ENCODE results near the gene CNNM2.
"Not testable (repeated sequence)": the region's sequence is repeated elsewhere in the genome, so short reads cannot be mapped to it uniquely, and the experiment has no call there.

The CNNM2 gene

DNA sequence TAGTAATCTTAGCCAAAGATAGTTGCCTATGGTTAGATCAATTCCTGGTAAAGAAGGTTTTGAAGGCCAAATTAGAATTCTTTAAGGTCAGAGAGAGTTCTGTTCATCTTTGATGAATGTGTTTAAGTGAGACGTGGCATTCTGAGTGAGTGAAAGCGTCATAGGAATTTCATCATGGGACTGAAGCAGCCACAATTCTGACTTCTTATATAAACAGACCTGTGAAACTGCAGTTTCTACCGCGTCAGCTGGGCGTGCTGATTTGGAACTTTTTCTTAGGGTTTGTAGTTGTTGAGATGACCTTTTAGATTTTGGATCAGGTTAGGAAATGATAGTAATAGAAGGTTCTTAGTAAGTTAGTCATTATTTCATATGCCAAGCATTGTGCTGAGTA, 103.8 kb downstream of the CNNM2 start:
- no peak for DNase-seq (ENCODE audit: extremely low read depth in 1 of 2, low read depth in 1 of 2)

DNA sequence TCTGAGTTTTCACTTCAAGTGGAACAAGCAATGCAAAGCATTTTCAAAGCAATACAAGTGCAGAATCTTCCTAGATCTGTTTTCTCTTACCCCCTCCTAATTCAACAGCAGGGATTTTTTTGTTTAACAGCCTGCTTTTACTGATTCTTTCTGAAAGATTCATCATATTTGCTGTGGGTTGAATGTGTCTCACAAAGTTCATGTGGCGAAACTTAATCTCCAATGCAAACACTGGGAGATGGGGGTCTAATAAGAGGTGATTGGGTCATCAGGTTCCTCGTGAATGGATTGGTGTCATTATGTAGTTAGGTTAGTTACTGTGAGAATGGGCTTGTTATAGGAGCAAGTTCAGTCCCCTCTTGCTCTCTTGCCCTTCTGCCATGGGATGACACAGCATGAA, 107.6 kb downstream of the CNNM2 start:
- no peak for DNase-seq (ENCODE audit: extremely low read depth in 1 of 2, low read depth in 1 of 2)

DNA sequence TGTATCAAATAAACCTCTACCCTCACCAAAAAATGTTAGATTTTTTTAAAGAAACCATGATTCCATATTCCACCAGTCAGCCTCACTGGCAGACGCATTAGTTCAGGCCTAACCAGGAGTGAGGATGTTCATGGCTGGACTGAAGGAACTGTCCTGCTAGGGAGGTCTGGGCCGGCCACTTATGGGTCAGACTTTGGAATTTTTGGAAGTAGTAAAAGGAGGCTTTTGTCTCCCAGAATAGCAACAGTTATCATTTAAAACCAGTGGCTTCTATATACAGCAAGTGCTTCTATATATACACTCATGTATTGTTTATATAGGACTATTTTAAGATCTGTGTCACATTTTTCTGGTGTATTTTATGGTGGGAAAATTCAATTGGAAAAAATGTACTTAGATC, 120.5 kb downstream of the CNNM2 start:
- DNase-seq (ENCODE audit: extremely low read depth in 1 of 2, low read depth in 1 of 2) = no peak

DNA sequence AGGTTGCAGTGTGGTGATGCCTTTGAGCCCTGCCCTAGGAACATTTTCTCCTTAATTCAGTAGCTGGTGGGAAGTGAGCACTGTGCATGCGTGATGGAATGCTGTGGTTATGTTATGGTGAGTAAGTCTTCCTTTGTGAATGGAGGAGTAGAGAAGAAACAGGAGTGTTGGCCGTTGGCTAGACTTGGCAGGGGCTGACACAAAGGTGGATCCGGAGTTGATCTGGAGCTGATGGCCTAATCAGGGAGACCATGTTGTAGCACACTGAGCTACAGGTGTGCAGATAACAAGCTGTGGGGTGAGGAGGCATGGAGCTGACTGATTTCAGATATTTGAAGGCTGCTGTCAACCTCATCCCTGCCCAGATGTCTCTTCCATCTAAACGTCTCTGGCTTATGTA, 122.3 kb downstream of the CNNM2 start:
- DNase-seq (ENCODE audit: extremely low read depth in 1 of 2, low read depth in 1 of 2) = no peak

DNA sequence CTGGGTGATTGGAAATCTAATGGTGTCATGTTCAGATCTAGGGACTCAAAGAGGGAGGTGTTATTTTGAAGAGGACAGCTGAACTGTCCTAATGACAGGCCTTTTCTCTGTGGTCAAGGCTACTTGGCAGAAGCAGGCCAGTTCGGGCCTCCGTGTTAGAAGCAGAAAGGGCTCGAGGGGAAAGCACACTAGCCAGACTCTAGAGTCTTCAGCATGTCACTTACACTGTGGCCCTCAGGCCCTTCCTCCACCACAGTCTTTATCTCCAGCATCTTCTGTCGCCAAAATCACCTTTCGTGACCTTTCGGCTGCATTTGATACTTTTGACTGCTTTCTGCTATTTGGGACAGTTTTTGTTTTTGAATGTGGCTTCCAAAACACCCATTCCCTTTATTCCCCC, 123.3 kb downstream of the CNNM2 start:
- no peak for DNase-seq (ENCODE audit: extremely low read depth in 1 of 2, low read depth in 1 of 2)

DNA sequence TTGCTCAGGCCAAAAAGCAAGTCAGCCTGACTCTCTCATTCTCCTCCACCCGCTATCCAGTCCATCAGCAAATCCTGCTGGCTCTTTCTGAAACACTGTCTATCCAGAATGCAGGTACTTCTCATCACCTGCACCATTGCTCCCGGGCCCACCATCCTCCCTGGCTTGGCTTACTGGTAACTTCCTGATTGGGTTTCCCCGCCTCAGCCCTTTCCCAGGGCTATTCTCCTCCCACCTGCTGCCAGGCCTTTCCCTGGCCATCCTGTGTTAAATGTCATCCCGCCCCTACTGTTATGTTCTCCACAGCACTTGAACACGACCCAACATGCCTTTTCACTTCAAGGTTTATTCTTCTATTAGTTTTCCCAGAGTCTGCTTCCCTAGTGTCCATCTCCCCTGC, 124.0 kb downstream of the CNNM2 start:
- DNase-seq (ENCODE audit: extremely low read depth in 1 of 2, low read depth in 1 of 2) = no peak

DNA sequence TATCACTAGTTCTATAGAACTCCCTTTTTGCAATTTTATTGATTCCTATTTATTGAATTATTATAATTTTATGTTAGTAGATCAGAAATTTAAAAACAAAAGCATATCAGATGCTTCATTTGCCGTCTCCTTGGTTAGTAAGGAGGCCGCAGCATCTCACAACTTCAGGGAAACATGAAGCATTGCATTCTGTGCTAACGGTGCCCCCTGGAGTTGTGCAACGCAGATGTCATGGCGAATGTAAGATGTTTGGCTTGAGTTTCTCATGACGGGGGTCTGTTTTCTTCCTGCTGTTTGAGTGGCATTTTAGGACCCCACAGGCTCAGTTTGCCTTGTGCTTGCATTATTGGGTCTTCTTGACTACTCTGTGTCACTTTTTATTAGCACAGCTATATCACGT, 124.8 kb downstream of the CNNM2 start:
- no peak for DNase-seq (ENCODE audit: extremely low read depth in 1 of 2, low read depth in 1 of 2)

DNA sequence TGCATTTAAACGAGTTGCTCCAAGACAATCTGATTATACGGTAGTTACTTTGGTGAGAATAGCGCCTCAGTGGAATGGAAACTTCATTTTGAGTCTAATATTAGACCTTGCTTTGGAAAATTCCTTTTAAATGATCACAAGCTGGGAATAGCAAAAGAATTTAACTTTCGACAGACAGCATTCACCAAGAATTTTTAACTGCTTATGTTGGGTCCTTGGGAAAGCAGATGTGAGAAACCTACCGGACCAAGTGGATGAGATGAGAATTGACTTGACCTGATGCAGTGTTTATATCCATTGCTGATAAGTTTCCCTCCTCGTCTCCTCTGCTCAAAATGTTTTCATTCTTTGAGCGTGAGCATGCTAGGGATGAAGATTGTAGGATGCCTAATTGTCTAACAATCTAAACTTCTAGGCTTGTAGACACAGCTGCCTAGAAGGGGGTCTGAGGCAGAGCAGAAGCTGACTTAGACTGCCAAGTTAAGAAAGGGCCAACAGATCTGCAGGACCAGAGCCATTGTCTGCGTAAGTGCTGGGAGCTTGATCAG, 126.9 kb downstream of the CNNM2 start:
- DNase-seq (ENCODE audit: extremely low read depth in 1 of 2, low read depth in 1 of 2) = no peak

DNA sequence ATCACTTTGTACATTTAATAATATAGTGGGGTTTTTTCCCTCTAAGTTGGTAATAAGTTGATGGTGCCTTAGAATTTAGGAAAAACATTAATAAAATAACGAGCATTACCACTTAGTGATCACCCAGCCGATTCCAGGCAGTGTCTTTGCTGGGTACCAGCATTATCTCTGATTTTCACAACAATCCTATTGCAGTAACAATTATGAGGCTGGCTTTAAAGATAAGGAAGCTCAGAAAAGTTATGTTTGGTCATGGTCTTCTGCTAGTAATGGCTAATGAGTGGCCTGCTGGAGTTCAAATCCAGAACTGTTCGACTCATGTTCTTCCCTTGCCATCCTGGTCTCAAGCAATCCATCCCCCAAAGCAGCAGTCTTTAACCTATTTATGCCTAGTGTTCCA, 127.9 kb downstream of the CNNM2 start:
- DNase-seq (ENCODE audit: extremely low read depth in 1 of 2, low read depth in 1 of 2) = no peak

DNA sequence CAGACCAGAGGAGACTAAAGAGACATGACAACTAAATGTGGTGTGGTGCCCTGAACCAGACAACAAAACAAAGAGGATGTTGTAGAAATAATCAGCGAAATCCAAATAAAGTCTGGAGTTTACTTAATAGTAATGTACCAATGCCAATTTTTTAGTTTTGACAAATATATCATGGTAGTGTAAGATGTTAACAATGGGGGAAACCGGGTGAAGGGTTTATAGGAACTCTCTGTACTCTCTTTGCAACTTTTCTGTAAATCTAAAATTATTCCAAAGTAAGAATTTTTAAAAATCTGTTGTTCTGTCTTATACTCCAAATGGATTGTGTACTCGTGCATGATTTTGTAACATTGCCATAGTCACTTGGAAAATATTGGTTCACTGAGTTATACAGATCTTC, 129.3 kb downstream of the CNNM2 start:
- no peak for DNase-seq (ENCODE audit: extremely low read depth in 1 of 2, low read depth in 1 of 2)

DNA sequence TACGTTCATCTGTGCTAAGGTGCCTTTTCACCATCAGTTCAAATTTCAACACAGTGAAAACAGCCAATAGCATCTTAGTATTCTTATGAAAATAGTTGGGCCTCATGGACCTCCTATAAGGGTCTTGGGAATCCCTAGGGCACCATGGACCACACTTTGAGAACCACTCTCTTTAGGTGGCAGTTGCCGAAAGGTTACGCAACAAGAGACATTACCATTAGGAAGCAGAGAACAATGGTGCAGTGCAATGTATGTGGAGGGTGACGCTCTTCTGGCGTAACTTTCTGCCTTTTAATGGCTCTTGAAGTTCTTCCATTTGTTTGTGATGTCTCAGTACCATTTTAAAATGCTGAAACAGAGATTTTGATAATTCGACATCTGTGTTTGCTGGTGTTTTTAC, 131.1 kb downstream of the CNNM2 start:
- no peak for DNase-seq (ENCODE audit: extremely low read depth in 1 of 2, low read depth in 1 of 2)

DNA sequence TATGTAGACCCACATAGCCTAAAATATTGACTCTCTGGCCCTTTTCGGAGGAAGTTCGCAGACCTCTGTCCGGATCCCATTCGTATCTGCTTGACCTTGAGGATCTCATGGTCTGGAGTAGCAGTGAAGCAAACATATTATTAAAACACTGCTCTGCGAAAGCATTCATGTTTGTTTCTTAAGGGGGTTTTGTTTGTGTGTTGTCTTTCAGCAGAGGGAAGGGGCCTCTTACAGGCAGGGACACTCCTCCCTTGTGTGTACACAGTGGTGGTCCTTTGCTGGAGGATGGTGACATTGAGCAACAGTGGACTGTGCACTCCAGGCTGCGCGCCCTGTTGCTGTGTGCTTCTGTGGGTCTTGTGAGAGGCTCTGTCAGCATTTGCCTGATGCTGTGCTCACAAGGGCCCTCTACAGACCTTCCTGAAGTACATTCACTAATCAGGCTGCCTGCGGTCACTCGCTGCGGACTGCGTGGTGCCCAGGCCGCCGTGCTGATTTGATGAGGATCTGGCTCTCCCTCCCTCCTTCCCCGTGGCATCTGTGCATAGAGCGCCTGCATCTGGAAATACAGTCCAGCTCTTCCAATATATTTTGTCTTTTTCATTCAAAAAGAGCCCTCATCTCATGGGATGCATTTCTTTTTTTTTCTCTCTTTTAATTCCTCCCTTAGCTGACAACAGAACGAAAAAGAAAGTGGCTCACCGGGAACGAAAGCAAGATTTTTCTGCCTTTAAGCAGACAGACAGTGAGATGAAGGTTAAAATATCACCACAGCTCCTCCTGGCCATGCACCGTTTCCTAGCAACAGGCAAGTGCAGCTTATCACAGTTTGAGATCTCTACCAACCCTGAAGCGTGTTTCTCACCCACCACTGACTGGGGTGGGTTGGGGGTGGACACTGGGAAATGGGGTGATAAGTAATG, 135.8 kb downstream of the CNNM2 start:
- DNase-seq (ENCODE audit: extremely low read depth in 1 of 2, low read depth in 1 of 2) = peak; percentile 15 to 17

DNA sequence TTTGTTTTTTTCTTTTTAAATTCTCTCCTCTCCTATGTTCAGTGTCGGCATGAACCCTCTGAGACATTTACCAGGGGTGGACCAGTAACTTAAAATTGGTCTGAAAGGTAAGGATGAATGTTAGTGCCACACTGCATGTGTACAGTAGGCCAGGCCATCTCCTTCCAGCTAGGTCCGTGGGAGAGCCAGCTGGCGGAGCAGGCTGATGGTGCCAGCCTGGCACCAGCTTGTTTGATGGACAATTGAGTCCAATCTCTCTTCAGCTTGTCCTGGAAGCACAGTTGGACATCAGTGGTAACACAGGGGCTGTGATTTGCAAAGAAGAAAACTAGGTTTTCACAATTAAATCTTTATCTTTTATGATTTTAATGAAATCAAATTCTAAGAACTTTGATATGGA, 136.5 kb downstream of the CNNM2 start:
- no peak for DNase-seq (ENCODE audit: extremely low read depth in 1 of 2, low read depth in 1 of 2)

DNA sequence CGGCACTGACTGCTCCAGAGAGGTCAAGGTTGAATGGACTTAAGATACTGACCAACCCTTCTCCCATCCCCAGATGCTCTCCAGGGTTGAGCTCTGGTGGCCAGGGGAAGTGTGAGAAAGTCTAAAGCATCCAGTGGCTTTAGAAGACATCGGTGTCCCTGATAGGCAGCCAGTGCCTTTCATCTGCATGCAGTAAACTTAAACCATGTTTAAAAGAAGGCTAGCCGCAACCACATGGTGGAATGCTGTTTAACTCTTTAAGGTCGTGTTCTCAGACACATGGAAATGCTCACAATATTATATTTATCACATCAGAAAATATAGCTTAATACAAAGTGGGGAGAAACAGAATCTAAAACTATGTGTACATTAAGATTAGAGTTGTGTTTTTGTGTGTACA, 137.0 kb downstream of the CNNM2 start:
- no peak for DNase-seq (ENCODE audit: extremely low read depth in 1 of 2, low read depth in 1 of 2)

DNA sequence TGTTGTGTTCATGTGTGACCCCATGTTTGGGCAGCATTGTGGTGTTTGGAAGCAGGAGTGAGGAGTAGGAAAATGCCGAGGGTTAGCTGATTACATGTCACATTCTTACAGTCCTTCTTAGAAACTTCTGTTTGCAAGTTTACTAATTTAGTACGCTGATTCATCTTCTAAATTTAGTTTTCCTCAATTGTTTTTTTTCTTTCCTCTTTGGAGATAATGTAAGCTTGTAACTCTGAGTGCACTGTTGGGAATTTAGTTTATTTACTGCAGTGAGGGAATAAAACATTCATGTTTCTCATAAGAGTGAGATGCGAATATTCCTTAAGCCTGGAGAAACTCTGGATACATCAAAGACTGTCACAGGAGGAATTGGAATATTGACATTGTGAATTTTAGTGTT, 139.9 kb downstream of the CNNM2 start:
- DNase-seq (ENCODE audit: extremely low read depth in 1 of 2, low read depth in 1 of 2) = no peak

DNA sequence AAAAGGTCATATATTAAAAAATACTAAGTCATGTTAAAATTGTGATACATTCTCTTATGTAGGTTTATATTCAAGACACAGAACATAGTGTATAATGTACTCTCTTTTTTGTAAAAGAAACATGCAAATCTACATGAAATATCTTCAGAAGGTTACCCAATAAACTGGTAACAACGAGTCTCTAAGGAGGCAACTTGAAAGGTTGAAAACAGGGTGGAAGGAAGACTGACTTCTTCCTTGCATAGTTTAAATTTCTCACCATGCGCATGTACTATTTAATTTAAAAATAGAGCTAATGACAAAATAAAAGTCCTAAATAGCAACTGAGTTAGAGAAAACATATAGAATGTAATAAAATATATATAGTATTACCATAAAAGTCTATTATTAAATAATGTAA, 142.5 kb downstream of the CNNM2 start:
- DNase-seq (ENCODE audit: extremely low read depth in 1 of 2, low read depth in 1 of 2) = no peak

DNA sequence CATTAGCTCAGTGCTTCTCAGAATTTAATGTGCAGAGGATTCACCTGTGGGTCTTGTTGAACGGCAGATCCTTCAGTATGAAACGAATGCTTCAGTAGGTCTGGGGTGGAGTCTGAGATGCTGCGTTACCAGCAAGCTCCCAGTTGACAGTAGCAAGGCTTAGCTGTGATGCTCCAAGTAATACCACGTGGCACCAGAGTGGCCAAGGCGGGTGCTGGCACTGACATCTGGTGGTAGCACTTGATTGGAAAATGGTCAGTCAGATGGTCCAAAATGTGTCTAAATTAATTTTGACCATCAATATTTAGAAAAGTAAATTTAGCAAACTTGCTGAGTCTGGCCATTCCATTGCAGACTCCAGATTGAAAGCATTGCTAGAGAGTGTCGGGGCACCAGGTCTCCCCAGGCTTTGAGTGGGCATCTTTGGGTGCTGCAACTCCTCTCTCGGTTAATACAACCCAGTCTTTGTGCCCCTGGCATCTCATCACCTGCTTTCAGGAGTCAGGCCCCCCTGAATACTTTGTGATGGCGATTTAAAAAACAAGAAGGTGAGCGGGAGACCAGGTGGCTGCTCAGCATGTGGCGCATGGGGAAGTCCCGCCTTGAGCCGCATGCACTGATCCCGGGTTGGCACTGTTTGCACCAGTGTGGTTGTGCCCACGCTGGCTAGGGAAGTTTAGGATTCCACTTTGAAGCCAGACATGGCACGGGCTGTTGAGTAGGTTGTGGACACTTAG, 144.9 kb downstream of the CNNM2 start:
- no peak for DNase-seq (ENCODE audit: extremely low read depth in 1 of 2, low read depth in 1 of 2)

DNA sequence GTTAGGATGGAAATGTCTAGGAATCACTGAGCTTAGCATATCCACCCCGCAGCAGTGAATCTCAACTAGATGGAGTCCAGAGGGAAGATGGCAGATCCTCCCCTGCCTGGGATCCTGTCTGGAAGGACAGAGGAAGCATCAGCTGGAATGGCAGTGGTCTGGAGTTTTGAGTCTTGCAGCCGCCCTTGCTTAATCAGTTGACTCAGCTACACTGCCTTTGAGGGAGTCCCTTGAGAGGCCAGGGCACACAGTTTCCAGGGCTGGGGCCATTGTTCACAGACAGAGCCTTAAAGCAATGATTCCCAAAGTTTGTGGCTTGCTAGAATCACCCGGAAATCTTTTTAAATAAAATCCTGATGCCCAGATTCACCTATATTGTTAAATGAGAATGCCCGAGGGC, 146.9 kb downstream of the CNNM2 start:
- no peak for DNase-seq (ENCODE audit: extremely low read depth in 1 of 2, low read depth in 1 of 2)

DNA sequence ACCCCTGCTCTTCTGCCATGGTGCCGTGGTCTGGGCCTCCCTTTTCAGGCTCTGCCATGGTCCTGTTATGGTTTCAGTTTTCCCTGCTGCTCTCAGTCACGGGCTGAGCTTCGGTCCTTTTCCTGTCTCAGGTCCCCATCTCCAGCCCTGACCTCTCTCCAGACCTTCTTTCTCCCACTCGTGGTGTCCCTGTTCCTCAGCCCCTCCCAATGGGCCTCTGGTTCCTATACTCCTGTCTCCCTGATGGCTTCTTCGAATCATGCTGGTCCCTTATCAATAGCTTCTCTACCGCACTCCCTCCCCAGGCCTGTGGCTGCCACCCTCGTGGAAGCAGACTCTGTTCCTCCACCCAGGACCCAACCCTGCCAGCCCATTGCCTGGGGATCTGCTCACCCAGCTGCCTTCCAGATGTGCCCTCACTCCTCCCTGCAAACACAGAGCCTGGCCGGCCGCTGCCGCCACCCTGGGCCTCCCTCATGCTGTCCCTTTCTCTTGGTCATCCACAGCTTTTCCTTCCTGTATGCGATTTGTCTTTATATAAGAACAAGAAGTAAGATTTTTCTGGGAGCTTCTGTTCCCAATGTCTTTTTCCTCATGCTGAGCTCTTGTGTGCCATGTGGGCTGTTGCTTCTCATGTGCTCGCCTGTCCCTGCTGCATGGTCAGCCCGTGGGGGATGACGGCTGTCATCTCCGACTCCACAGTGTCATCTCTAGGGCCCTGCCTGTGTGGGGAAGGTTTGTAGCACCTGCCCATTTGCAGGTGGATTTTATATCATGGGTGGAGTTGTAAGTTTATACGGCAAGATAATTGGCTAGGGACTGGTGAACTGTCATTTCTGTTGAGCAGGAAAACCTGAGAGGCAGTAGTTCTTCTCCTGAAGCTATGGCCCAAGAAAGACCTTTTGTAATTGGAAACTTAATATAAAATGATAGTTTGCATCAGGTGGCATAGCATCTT, 148.3 kb downstream of the CNNM2 start:
- no peak for DNase-seq (ENCODE audit: extremely low read depth in 1 of 2, low read depth in 1 of 2)

DNA sequence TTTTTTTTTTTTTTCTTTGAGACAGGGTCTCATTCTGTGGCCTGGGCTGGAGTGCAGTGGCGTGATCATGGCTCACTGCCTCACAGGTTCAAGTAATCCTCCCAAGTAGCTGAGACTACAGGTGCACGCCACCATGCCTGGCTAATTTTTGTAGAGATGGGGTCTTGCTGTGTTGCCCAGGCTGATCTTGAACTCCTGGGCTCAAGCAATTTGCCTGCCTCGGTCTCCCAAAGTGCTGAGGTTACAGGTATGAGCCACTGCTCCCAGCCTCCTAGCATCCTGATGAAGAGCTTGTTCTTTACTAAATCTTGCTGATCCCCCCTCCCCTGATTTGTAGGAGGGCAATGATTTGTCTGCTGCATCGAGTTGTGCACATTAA, 149.0 kb downstream of the CNNM2 start:
- not testable (repeated sequence) for DNase-seq (ENCODE audit: extremely low read depth in 1 of 2, low read depth in 1 of 2)

DNA sequence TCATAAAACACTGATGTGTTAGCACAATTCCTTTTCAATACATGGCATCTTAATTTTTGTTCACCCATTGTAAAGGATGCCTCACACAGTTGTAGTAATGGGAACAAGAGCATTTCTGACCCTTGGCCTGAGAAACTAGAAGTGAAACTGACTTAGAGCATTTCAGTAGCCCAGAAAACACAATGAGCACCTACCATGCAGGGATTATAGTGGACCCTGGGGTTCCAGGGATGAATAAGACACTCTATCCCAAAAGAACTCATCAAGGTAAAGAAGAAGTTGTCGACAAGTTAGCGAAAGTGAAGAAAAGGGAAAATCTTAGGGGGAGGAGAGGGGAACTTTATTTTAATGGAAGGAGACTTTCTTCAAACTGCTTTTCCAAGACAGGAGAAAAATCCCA, 149.4 kb downstream of the CNNM2 start:
- DNase-seq (ENCODE audit: extremely low read depth in 1 of 2, low read depth in 1 of 2) = no peak

All from activated CD8-positive, alpha-beta memory T cell treated with anti-CD3 and anti-CD28 coated beads for 1 hour (primary cell).